AG20443 (cell line): Measurements from ENCODE around the gene GPR34.

Experiments used
- DNase-seq: peaks from one replicate; pipeline ENCODE4 v3.0.0; 2012; ENCODE audit warnings: low spot score, mixed read lengths

The GPR34 gene

GRCh38 chrX:41734530-41734929 lies 45.8 kb downstream of the GPR34 start:
- DNase-seq: peak; percentile 12

- DNase-seq: no peak
These were observed 48.3 kb downstream of the GPR34 start for GRCh38 chrX:41737065-41737464.

DNA sequence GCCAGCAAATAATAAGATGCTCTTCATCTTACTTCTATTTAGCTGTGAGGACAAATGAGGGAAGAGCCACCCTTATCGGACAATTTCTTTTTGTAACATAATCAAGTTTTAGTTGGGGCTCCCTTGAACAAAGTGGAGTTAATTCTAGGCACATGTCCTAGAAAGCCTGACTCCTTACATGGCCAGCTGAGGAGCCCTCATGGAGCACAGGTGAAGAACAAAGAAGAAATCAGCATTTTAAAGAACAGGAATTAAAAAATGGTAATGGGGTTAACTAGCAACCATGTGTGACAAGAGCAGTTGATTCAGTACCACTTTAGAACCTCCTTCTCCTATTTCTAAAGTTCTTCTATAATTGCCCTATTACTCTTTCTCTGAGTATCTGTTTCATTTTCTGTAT lies 51.1 kb downstream of the GPR34 start:
- no peak for DNase-seq
